Ishikawa (cell line): Measurements from ENCODE around the gene AKTIP.

ENCODE experiments used
- EGR1 ChIP-seq: IDR thresholded peaks from 2 replicates; pipeline ENCODE4 v1.6.1; 2012
- MAX ChIP-seq: IDR thresholded peaks from 2 replicates; pipeline ENCODE4 v1.6.1; 2012
- TCF12 ChIP-seq: IDR thresholded peaks from 2 replicates; pipeline ENCODE4 v1.6.1; 2012; ENCODE audit warnings: low read depth
- TF ChIP-seq, protein P1 (sequence below): IDR thresholded peaks from 2 replicates; pipeline ENCODE4 v1.6.1; 2012; ENCODE audit warnings: low read depth, mild to moderate bottlenecking

GRCh38 chr16:53478965-53479364 lies 24.0 kb downstream of the AKTIP start:
- TF ChIP-seq EGR1 (no peak), MAX (no peak), TCF12 (no peak)
- TF ChIP-seq, protein P1, sequence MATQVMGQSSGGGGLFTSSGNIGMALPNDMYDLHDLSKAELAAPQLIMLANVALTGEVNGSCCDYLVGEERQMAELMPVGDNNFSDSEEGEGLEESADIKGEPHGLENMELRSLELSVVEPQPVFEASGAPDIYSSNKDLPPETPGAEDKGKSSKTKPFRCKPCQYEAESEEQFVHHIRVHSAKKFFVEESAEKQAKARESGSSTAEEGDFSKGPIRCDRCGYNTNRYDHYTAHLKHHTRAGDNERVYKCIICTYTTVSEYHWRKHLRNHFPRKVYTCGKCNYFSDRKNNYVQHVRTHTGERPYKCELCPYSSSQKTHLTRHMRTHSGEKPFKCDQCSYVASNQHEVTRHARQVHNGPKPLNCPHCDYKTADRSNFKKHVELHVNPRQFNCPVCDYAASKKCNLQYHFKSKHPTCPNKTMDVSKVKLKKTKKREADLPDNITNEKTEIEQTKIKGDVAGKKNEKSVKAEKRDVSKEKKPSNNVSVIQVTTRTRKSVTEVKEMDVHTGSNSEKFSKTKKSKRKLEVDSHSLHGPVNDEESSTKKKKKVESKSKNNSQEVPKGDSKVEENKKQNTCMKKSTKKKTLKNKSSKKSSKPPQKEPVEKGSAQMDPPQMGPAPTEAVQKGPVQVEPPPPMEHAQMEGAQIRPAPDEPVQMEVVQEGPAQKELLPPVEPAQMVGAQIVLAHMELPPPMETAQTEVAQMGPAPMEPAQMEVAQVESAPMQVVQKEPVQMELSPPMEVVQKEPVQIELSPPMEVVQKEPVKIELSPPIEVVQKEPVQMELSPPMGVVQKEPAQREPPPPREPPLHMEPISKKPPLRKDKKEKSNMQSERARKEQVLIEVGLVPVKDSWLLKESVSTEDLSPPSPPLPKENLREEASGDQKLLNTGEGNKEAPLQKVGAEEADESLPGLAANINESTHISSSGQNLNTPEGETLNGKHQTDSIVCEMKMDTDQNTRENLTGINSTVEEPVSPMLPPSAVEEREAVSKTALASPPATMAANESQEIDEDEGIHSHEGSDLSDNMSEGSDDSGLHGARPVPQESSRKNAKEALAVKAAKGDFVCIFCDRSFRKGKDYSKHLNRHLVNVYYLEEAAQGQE, result no peak
